IgD-negative memory B cell (primary cell): ENCODE results near the gene RSF1. TPM values are rescaled to one million over a fixed set of nuclear protein-coding genes. Genes with fewer than 3 reads are reported as not detected.

Experiments
- polyA plus RNA-seq: library from polyadenylated mRNA; unstranded; fragments of 300-500 nt; fragmentation: Illumina TruSeq; gene quantifications from one replicate; pipeline ENCODE4 v1.2.3, GENCODE V29; 2021

The RSF1 gene
- polyA plus RNA-seq, 1 donor from 2014 or later, result 57.0 TPM

Other genes starting within 250 kb of the RSF1 start
- 0.48 TPM for gene AQP11, start 230.8 kb downstream of the RSF1 start, polyA plus RNA-seq
- gene CLNS1A, start 182.9 kb downstream of the RSF1 start, polyA plus RNA-seq, result 100 TPM
- gene AAMDC, start 422 bp upstream of the RSF1 start, polyA plus RNA-seq, result 16.9 TPM
- 34.6 TPM for gene INTS4, start 173.9 kb upstream of the RSF1 start, polyA plus RNA-seq
- gene KCTD14, start 202.6 kb upstream of the RSF1 start, polyA plus RNA-seq, result 0.30 TPM
- not detected for gene THRSP, start 243.1 kb upstream of the RSF1 start, polyA plus RNA-seq